ENCODE data around the gene MICU2. TPM values are rescaled to one million over a fixed set of nuclear protein-coding genes. Genes with fewer than 3 reads are reported as not detected.

Gene MICU2
- total RNA-seq, 1 experiment from 2014 or later = 56.0 TPM

DNA sequence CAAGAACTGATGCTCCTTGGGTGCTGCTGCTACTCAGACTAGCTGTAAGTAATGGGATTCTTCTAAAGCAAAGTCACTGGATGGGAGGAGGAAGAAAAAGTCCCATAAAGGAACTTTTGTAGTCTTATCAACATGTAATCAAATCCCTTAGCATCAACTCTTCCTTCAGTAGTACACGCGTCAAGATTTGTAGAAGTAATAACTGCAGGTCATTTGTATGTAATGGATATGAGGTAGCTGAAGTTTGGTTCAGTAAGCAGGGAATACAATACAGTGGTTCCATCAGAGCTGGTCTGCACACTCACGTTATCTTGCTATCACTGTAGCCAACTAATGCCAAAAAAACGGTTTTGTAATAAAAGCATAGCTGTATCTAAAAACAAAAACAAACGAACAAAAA lies 72.5 kb downstream of the MICU2 start:
- H3K4me1 ChIP-seq (ENCODE audit: insufficient read depth, low read length, poor library complexity, severe bottlenecking) = peaks cover 3% of the 10 kb centered on the region
- H3K4me3 ChIP-seq (ENCODE audit: low read depth, low read length, poor library complexity, severe bottlenecking) = no peak overlapping the region
- CTCF ChIA-PET = no interaction called here
- no peak for DNase-seq (ENCODE audit: low spot score)
- POLR2A ChIA-PET (ENCODE audit: low non-redundant PET) = no interaction called here
- TF ChIP-seq CTCF (conservative IDR thresholded peaks at IDR 0.05; ENCODE audit: low read depth, low read length) = no peak
- TF ChIP-seq EZH2 (IDR thresholded peaks at IDR 0.05; ENCODE audit: borderline replicate concordance, low read depth, low read length, poor library complexity, severe bottlenecking) = no peak
- intact Hi-C loops (cut with micrococcal nuclease; ENCODE audit: unreplicated experiment) = no loop called here
- BruUV-seq (replicated peaks) = no TSS peak
- no peaks in the 10 kb centered on the region for H3K9me3 ChIP-seq (ENCODE audit: low read depth, low read length, poor library complexity, severe bottlenecking)
- H3K27ac ChIP-seq (ENCODE audit: low read depth, low read length, poor library complexity, severe bottlenecking) = no peak overlapping the region
- no peaks in the 10 kb centered on the region for H3K36me3 ChIP-seq (ENCODE audit: insufficient read depth, low read length, poor library complexity, severe bottlenecking)
- no peaks in the 10 kb centered on the region for H3K27me3 ChIP-seq (replicated peaks; ENCODE audit: insufficient read depth, low read depth, low read length, poor library complexity)

- Histone ChIP-seq H3K4me1 (ENCODE audit: insufficient read depth, low read length, poor library complexity, severe bottlenecking) (peaks cover 3% of the 10 kb centered on the region), H3K27ac (ENCODE audit: low read depth, low read length, poor library complexity, severe bottlenecking) (no peak overlapping the region), H3K9me3 (ENCODE audit: low read depth, low read length, poor library complexity, severe bottlenecking) (no peaks in the 10 kb centered on the region), H3K36me3 (ENCODE audit: insufficient read depth, low read length, poor library complexity, severe bottlenecking) (no peaks in the 10 kb centered on the region), H3K27me3 (replicated peaks; ENCODE audit: insufficient read depth, low read depth, low read length, poor library complexity) (no peaks in the 10 kb centered on the region), H3K4me3 (ENCODE audit: low read depth, low read length, poor library complexity, severe bottlenecking) (no peak overlapping the region)
- CTCF ChIA-PET = no interaction called here
- POLR2A ChIA-PET (ENCODE audit: low non-redundant PET) = no interaction called here
- intact Hi-C loops (cut with micrococcal nuclease; ENCODE audit: unreplicated experiment) = no loop called here
- BruUV-seq (replicated peaks) = no TSS peak
- no peak for DNase-seq (ENCODE audit: low spot score)
- TF ChIP-seq CTCF (conservative IDR thresholded peaks at IDR 0.05; ENCODE audit: low read depth, low read length) (no peak), EZH2 (IDR thresholded peaks at IDR 0.05; ENCODE audit: borderline replicate concordance, low read depth, low read length, poor library complexity, severe bottlenecking) (no peak)
Observed at GRCh38 chr13:21530656-21531055, 73.3 kb downstream of the MICU2 start.

DNA sequence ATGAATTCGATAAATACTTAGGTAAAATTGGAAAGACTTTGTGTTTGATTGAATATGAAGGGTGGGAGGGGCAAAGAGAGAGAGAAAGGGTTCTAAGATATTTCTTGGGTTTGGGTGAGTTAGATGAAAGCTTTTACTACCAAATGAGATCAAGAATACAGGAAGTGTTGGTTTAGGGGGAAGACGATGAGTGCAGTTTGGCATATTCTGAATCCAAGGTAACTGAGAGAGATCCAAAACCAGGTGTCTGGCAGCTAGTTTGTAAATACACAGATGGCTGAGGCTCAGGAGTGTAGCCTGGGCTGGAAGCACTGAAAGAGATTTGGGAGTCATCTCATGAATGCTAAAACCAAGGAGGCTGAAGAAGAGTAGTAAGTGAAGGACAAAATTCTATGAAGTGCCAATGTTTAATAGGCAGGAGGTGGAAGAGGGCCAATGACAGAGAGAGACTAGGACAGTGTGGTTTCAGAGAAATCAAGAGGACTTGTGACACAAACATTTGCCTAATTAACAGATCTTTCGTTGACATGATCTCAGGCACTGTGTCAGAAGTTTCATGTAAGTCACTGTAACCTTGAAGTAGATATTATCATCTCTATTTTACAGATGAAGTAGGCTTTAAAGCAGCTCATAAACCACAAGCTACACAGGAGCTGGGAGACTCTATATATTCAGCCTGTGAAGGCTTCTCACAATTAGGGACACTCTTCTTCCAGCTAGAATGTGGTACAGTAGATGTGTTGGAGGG lies 74.7 kb downstream of the MICU2 start:
- no peak for DNase-seq (ENCODE audit: low spot score)
- Histone ChIP-seq H3K27me3 (replicated peaks; ENCODE audit: insufficient read depth, low read depth, low read length, poor library complexity) (no peaks in the 10 kb centered on the region), H3K4me3 (ENCODE audit: low read depth, low read length, poor library complexity, severe bottlenecking) (no peak overlapping the region), H3K4me1 (ENCODE audit: insufficient read depth, low read length, poor library complexity, severe bottlenecking) (peaks cover 3% of the 10 kb centered on the region), H3K9me3 (ENCODE audit: low read depth, low read length, poor library complexity, severe bottlenecking) (no peaks in the 10 kb centered on the region), H3K36me3 (ENCODE audit: insufficient read depth, low read length, poor library complexity, severe bottlenecking) (no peaks in the 10 kb centered on the region), H3K27ac (ENCODE audit: low read depth, low read length, poor library complexity, severe bottlenecking) (no peak overlapping the region)
- POLR2A ChIA-PET (ENCODE audit: low non-redundant PET) = no interaction called here
- no peak for TF ChIP-seq CTCF (conservative IDR thresholded peaks at IDR 0.05; ENCODE audit: low read depth, low read length)
- no peak for TF ChIP-seq EZH2 (IDR thresholded peaks at IDR 0.05; ENCODE audit: borderline replicate concordance, low read depth, low read length, poor library complexity, severe bottlenecking)
- intact Hi-C loops (cut with micrococcal nuclease; ENCODE audit: unreplicated experiment) = no loop called here
- CTCF ChIA-PET = no interaction called here
- BruUV-seq (replicated peaks) = no TSS peak

All from A673 (cell line).